Measurements from ENCODE around the gene COQ9.

GRCh38 chr16:57489229-57489628 lies 42.0 kb downstream of the COQ9 start:
- no peak for TF ChIP-seq EP300 (IDR thresholded peaks at IDR 0.05; ENCODE audit: borderline replicate concordance)
- TF ChIP-seq MAX (IDR thresholded peaks at IDR 0.05) = no peak
- TF ChIP-seq REST (IDR thresholded peaks at IDR 0.05; ENCODE audit: low read depth) = no peak
- TF ChIP-seq CEBPB (IDR thresholded peaks at IDR 0.05) = no peak
- no peak for TF ChIP-seq ZBTB7A (IDR thresholded peaks at IDR 0.05; ENCODE audit: low read depth)
- no peak for TF ChIP-seq EGR1 (IDR thresholded peaks at IDR 0.05)

All from Ishikawa (cell line).